PC-3 (cell line): ENCODE results near the gene APBA2. TPM values are rescaled to one million over a fixed set of nuclear protein-coding genes. Genes with fewer than 3 reads are reported as not detected.

Source experiments
- ATAC-seq: fragments of 200-7000 bp; cut with Tn5 transposase; 2 replicates; pipeline ENCODE4 v1.9.1; 2020; ENCODE audit warnings: mild to moderate bottlenecking, moderate library complexity
- BruUV-seq: library from RNA; stranded (reverse); fragments of 400-500 nt; replicated peaks from 2 replicates; lab custom pipeline; 2021; lab: Mats Ljungman, UMichigan
- CTCF ChIA-PET: fragments of 300-600 bp; sonication (Branson Sonifier 250); formaldehyde crosslinking; loops from one replicate; lab custom pipeline; 2022; ENCODE audit warnings: antibody characterized with exemption; lab: Charles Lee
- POLR2A ChIA-PET: fragments of 300-600 bp; sonication (Branson Sonifier 250); formaldehyde crosslinking; loops from one replicate; lab custom pipeline; 2022; ENCODE audit warnings: antibody characterized with exemption; ENCODE audit not compliant: unreplicated experiment; lab: Charles Lee
- DNase-seq: peaks from one replicate; pipeline ENCODE4 v3.0.0-alpha.2; 2015
- H2AFZ ChIP-seq: fragments of 300-600 bp; sonication (generic); 2 replicates; pipeline ENCODE4 v1.6.0; 2016; ENCODE audit warnings: antibody characterized with exemption, low read length
- H3F3A ChIP-seq: fragments of 300-600 bp; sonication (generic); one replicate; pipeline ENCODE4 v1.6.0; 2017; ENCODE audit warnings: antibody characterized with exemption, low read length, control low read depth, mild to moderate bottlenecking; ENCODE audit not compliant: unreplicated experiment
- H3K27ac ChIP-seq: fragments of 300-600 bp; sonication (generic); 2 replicates; pipeline ENCODE4 v1.5.1; 2016; ENCODE audit warnings: mild to moderate bottlenecking, low read length
- H3K27me3 ChIP-seq: fragments of 300-600 bp; sonication (generic); 2 replicates; pipeline ENCODE4 v1.6.1; 2016; ENCODE audit warnings: low read length, mixed read lengths
- H3K36me3 ChIP-seq: fragments of 300-600 bp; sonication (generic); 2 replicates; pipeline ENCODE4 v1.6.1; 2016; ENCODE audit warnings: low read depth, mixed run types, low read length, mixed read lengths
- H3K4me1 ChIP-seq: fragments of 300-600 bp; sonication (generic); 2 replicates; pipeline ENCODE4 v1.5.1; 2016; ENCODE audit warnings: low read length; ENCODE audit not compliant: insufficient read depth
- H3K4me2 ChIP-seq: fragments of 300-600 bp; sonication (generic); 2 replicates; pipeline ENCODE4 v1.6.0; 2016; ENCODE audit warnings: low read length
- H3K4me3 ChIP-seq: fragments of 300-600 bp; sonication (generic); 2 replicates; pipeline ENCODE4 v1.5.1; 2016; ENCODE audit warnings: mild to moderate bottlenecking, low read length, mixed read lengths
- H3K79me2 ChIP-seq: fragments of 300-600 bp; sonication (generic); 2 replicates; pipeline ENCODE4 v1.6.1; 2017; ENCODE audit warnings: low read length, mixed read lengths
- H3K9ac ChIP-seq: fragments of 300-600 bp; sonication (generic); 2 replicates; pipeline ENCODE4 v1.6.0; 2016; ENCODE audit warnings: mild to moderate bottlenecking, low read length
- H3K9me2 ChIP-seq: fragments of 300-600 bp; sonication (generic); replicated peaks from 2 replicates; pipeline ENCODE4 v1.6.1; 2016; ENCODE audit warnings: mixed run types, low read length, mixed read lengths
- H3K9me3 ChIP-seq: fragments of 300-600 bp; sonication (generic); 2 replicates; pipeline ENCODE4 v1.6.1; 2016; ENCODE audit warnings: low read length, mixed read lengths
- H4K20me1 ChIP-seq: fragments of 300-600 bp; sonication (generic); 2 replicates; pipeline ENCODE4 v1.6.1; 2016; ENCODE audit warnings: low read length, mixed read lengths
- EZH2 ChIP-seq: fragments of 300-600 bp; sonication (generic); IDR thresholded peaks from one replicate; pipeline ENCODE4 v1.6.1; 2017; ENCODE audit warnings: antibody characterized with exemption, mild to moderate bottlenecking, low read length; ENCODE audit not compliant: unreplicated experiment
- EZH2phosphoT487 ChIP-seq: fragments of 300-600 bp; sonication (generic); IDR thresholded peaks from 2 replicates; pipeline ENCODE4 v1.6.1; 2018; ENCODE audit warnings: mild to moderate bottlenecking, antibody characterized with exemption, low read length, borderline replicate concordance
- intact Hi-C: fragments of 100-400 bp; cut with micrococcal nuclease; formaldehyde crosslinking; loops from 2 replicates; pipeline ENCODE4 v1.9.0; 2023
- total RNA-seq: library from RNA; depleted of rRNA; stranded (reverse); fragments of >200 nt; gene quantifications from 2 replicates; pipeline ENCODE4 v1.2.3, GENCODE V29; 2014
- TF ChIP-seq, protein P1 (sequence below): fragments of 300-600 bp; sonication (generic); conservative IDR thresholded peaks from 2 replicates; pipeline ENCODE4 v1.5.1; 2017; ENCODE audit warnings: antibody characterized with exemption, low read depth, mild to moderate bottlenecking, low read length

The APBA2 gene
- total RNA-seq, 1 experiment from 2014 or later: 61.7 TPM

DNA sequence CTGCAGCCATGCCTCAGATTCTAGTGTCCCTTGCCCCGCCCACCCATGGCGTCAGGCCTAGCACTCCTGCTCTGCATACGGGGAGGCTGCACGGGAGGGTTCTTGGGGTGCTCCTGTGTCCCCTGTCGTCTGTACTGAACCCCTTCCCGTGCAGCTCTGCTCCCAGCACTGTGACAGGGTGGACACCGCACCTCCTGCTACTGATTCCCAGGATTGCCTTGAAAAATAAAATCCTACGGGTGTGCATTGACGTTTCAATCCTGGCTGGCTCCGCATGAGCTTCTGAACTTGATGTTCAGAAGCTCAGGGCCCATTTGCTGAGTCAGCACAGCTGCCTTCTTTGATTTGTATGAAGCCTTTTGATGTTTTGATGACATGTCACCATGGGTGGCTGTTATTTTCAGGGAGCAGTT is 176.4 kb downstream of the APBA2 start:
- no peak for ATAC-seq
- ChIA-PET CTCF (no interaction called here), POLR2A (no interaction called here)
- BruUV-seq: no TSS peak
- Histone ChIP-seq H3K4me1 (no peaks in the 10 kb centered on the region), H3K79me2 (no peaks in the 10 kb centered on the region), H3K27ac (no peak overlapping the region), H2AFZ (no peak overlapping the region), H3K4me3 (no peak overlapping the region), H3K36me3 (no peaks in the 10 kb centered on the region), H4K20me1 (no peaks in the 10 kb centered on the region), H3F3A (no peaks in the 10 kb centered on the region), H3K9me3 (no peaks in the 10 kb centered on the region), H3K4me2 (no peak overlapping the region), H3K9me2 (no peaks in the 10 kb centered on the region), H3K27me3 (no peaks in the 10 kb centered on the region), H3K9ac (no peak overlapping the region)
- intact Hi-C loops: no loop called here
- no peak for DNase-seq
- TF ChIP-seq EZH2: no peak
- no peak for TF ChIP-seq EZH2phosphoT487
- TF ChIP-seq, protein P1, sequence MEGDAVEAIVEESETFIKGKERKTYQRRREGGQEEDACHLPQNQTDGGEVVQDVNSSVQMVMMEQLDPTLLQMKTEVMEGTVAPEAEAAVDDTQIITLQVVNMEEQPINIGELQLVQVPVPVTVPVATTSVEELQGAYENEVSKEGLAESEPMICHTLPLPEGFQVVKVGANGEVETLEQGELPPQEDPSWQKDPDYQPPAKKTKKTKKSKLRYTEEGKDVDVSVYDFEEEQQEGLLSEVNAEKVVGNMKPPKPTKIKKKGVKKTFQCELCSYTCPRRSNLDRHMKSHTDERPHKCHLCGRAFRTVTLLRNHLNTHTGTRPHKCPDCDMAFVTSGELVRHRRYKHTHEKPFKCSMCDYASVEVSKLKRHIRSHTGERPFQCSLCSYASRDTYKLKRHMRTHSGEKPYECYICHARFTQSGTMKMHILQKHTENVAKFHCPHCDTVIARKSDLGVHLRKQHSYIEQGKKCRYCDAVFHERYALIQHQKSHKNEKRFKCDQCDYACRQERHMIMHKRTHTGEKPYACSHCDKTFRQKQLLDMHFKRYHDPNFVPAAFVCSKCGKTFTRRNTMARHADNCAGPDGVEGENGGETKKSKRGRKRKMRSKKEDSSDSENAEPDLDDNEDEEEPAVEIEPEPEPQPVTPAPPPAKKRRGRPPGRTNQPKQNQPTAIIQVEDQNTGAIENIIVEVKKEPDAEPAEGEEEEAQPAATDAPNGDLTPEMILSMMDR: no peak

DNA sequence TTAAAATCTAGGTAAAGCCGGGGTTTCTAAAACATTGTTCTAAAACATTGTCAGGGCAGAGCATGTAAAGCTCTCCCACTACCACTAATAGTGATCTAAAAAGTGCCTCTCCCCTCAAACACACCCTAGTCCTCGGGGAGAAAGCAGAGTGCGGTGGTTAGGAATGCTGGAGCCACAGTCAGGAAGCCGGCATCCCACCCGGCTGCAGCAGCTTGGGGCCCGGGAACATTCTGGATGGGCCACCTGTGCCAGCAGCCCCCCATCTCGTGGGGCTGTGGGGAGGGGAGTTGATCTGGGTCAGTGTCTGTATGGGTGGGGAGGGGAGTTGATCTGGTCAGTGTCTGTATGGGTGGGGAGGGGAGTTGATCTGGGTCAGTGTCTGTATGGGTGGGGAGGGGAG is 176.9 kb downstream of the APBA2 start:
- CTCF ChIA-PET: no interaction called here
- Histone ChIP-seq H3K9me2 (no peaks in the 10 kb centered on the region), H3K4me3 (no peak overlapping the region), H3K4me2 (no peak overlapping the region), H3K9me3 (no peaks in the 10 kb centered on the region), H3K79me2 (no peaks in the 10 kb centered on the region), H3K27ac (no peak overlapping the region), H3K27me3 (no peaks in the 10 kb centered on the region), H2AFZ (no peak overlapping the region), H4K20me1 (no peaks in the 10 kb centered on the region), H3K4me1 (no peaks in the 10 kb centered on the region), H3K36me3 (no peaks in the 10 kb centered on the region), H3K9ac (no peak overlapping the region), H3F3A (no peaks in the 10 kb centered on the region)
- DNase-seq (no peak), ATAC-seq (no peak)
- no TSS peak for BruUV-seq
- POLR2A ChIA-PET: no interaction called here
- TF ChIP-seq EZH2phosphoT487: no peak
- no peak for TF ChIP-seq EZH2
- intact Hi-C loops: no loop called here

DNA sequence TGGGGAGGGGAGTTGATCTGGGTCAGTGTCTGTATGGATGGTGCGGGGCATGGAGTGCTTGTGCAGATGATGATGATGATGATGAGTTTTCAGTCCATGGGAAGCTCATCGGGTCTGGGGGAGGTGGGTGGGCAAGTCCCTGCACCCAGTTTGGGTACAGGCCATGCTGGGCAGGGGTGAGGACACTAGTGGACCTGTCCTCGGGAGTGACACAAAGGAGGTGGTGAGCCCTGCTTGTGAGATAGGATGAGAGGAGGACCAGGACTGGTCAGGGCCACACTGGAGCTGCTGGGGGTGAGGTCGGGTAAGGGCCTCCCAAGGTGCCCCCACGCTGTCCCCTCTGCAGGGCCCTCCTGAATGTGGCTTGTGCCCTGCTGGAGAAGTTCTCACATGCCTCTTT is 177.9 kb downstream of the APBA2 start:
- no peaks in the 10 kb centered on the region for H3K36me3 ChIP-seq

More for the DNA sequence above, 177.9 kb downstream of the APBA2 start:
- ChIA-PET CTCF (no interaction called here), POLR2A (no interaction called here)
- Histone ChIP-seq H3K27me3 (no peaks in the 10 kb centered on the region), H3K9ac (no peak overlapping the region), H3K79me2 (no peaks in the 10 kb centered on the region), H3K9me2 (no peaks in the 10 kb centered on the region), H3K4me3 (no peak overlapping the region), H3F3A (no peaks in the 10 kb centered on the region), H2AFZ (no peak overlapping the region), H3K9me3 (no peaks in the 10 kb centered on the region), H3K4me2 (no peak overlapping the region), H3K4me1 (no peaks in the 10 kb centered on the region), H4K20me1 (no peaks in the 10 kb centered on the region), H3K27ac (no peak overlapping the region)
- intact Hi-C loops: no loop called here
- no TSS peak for BruUV-seq
- no peak for DNase-seq
- TF ChIP-seq, protein P1: no peak
- ATAC-seq: no peak
